HG02943 (cell line): Measurements from ENCODE around the gene TRABD2B.

ENCODE experiments used
- ATAC-seq: cut with Tn5 transposase; IDR thresholded peaks from one replicate; pipeline ENCODE4 v1.9.1; 2021; ENCODE audit warnings: mild to moderate bottlenecking, low read depth, moderate library complexity; ENCODE audit not compliant: unreplicated experiment

TRABD2B gene

DNA sequence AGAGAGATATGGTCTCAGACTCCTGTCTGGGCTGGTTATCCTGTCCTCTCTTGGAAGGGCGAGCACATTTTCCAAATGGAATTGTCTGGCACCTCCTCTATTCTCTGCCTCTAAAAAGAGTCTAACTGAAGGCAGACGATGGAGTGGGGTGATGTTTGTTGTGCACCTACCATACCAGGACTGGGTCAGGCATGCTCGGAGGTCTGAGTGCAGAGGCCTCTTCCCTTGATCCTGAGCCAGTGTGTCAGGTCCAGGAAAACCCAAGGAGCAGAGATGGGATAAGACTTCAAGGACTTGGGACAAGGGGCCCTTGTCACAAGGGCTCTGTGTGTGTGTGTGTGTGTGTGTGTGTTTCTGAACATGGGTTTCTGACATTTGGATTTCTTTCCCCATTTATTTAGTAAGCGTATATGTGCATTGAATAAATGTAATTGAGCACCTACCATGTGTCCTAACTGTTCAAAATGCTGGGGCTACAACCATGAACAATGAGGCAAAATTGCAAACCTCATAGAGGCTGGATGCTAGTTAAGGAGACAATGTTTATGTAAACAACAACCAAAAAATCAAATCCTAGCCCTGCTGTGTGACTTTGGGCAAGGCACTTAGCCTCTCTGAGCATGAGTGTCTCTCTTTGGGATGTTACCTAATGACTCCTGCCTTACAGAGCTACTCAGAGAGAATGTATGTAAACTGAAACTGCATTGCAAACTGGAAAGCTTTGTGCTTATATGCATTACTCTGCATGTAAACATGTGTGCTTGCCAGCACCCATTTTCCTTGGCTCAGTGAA, 283.0 kb downstream of the TRABD2B start:
- no peak for ATAC-seq

DNA sequence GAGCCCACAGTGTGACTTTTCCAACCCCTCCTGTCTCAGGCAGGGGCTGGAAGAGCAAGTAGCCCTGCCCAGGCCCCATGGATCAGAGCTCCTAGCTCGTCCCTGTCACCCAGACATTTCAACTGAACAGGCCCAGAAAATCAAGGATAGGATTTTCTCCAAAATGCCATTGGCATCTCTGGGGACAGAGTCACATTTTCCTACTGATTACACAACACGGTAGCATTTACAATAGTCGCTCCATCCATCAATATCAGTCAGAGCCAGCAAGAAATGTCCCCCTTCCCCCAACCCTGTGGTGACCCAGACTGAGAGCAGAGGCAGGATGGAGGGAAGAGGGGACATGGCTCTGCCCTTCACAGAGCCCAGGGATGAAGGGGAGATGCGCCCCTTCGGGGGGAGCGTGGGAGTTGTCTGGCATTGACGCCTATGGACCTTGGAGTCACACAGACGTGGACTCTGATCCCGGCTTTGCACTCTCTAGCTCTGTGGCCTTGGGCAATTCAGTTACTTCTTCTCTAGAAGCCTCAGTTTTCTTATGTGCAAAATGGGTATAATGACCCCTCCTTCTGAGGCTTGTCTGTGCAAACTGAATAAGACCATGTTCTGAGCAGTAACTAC, 283.7 kb downstream of the TRABD2B start:
- ATAC-seq = no peak

DNA sequence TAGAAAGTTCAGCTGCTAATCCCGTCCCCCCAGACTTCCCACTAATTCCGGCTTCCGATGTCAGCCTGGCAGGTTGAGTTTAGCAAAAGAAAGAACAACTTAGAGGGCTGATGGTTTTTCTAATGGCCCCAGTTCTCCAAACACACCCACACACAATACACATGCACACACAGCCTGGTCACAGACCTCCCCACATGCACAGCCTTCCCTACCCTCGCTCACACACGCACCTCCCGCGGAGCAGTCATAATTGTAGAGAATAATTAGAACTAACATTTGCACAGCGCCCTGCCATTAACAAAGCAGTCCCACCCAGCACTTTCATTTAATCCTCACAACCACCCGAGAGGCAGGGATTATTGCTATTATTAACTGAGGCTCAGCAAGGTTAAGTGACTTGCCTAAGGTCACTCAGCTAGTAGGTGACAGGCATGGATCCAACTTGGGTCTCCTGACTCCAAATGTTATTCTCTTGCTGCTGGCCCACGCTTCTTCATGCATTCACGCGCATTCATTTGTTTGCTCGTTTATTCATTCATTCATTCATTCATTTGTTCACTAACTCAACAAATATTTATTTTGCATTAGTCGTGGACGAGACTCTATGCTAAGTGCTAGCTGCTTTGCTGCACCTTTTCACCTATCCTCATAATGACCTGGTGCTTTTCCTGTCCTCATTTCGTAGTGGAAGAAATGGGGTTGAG, 284.4 kb downstream of the TRABD2B start:
- ATAC-seq = no peak

DNA sequence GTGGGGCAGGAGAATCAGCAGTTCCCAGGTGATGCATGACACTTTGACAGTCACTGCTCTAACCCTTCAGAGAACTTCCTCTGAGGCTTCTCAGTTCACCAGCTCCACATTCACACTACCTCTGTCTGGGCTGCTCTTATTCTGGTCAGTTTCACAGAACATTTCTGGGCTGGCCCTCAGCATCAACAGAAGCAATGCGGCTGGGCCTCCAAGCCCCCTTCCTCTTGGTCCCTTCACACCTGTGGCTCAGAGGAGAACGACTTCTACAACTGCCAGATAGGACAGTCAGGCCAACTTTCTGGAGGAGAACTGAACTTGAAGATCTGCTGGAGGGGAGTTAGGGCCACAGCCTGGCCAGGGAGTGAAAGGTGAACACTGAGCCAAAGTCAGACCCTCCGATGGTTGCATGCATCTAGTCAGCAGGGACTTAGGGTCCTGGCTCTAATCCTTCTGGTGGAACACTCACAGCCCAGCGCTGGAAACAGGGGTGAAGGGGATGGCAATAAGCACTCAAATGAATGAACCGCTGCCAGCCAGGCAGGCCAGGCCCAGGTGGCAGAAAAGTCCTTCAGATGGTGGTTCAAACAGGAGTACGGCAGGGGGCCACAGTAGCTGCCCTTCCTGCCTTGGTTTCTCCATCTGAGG, 285.2 kb downstream of the TRABD2B start:
- ATAC-seq = no peak

DNA sequence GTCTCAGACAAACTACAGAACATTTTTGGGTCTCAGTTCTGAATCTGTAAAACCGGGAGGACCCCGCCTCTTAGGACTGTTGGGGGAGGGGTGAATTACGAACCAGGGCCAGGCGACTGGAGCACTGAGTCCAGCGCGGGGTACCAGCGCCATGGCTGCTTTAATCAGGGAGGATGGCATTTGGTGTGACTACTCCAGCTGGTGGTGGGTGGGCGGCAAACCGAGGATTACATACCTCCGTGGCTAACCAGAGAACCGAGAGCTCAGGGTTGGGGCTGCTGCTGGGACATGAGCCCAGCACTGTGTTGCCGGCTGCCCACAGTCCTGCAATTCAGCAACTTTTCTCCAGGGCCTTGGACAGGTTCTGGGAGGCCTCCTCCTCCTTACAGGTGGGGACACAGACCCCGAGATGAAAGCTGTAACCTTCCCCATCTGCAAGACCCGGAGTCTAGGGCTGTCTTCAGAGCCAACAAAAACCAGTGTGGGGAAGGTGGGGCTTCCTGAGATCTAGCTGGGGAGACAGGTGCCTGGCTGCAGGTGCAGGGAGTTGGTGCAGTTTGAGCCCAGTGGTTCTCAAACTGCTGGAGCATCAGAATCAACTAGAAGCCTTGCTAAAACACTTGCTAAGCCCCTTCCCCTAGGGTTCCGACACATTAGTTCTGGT, 285.9 kb downstream of the TRABD2B start:
- no peak for ATAC-seq
